HEK293 (cell line): Measurements from ENCODE around the gene ABCC12.

ENCODE experiments used
- CTCF ChIA-PET: fragments of 350-600 bp; formaldehyde crosslinking; extraction: SDS; loops from one replicate; lab custom pipeline; 2021; ENCODE audit warnings: antibody characterized with exemption; lab: Yijun Ruan, JAX
- POLR2A ChIA-PET: fragments of 300-600 bp; formaldehyde crosslinking; extraction: SDS; loops from one replicate; lab custom pipeline; 2020; ENCODE audit warnings: antibody characterized with exemption, inconsistent platforms; lab: Yijun Ruan, JAX
- H3K27ac ChIP-seq: fragments of 200-500 bp; sonication (Bioruptor generic); 2 replicates; pipeline ENCODE4 v1.5.1; 2014; ENCODE audit warnings: low read depth, low read length, control low read depth, inconsistent platforms; ENCODE audit errors: extremely low read depth
- H3K36me3 ChIP-seq, 2 experiments: fragments of 200-500 bp in 1 of 2; sonication (Bioruptor generic) in 1 of 2; 1 replicate in 1 of 2; 2 replicates in 1 of 2; pipeline ENCODE4 v1.5.1; 2014 to 2017; ENCODE audit warnings: inconsistent platforms in 2 of 2, low read length in 2 of 2; ENCODE audit not compliant: control insufficient read depth in 2 of 2, insufficient read depth in 1 of 2
- H3K4me1 ChIP-seq: fragments of 200-500 bp; sonication (Bioruptor generic); 2 replicates; pipeline ENCODE4 v1.5.1; 2014; ENCODE audit warnings: mild to moderate bottlenecking, low read length, inconsistent platforms; ENCODE audit not compliant: control insufficient read depth, insufficient read depth
- H3K4me3 ChIP-seq: 2 replicates; pipeline ENCODE4 v1.5.1; 2011; ENCODE audit warnings: low read depth, mild to moderate bottlenecking, control low read depth, low read length, moderate library complexity
- H3K9me3 ChIP-seq: fragments of 200-500 bp; sonication (Bioruptor generic); 2 replicates; pipeline ENCODE4 v1.5.1; 2014; ENCODE audit warnings: low read depth, low read length, inconsistent platforms; ENCODE audit not compliant: control insufficient read depth, insufficient read depth
- BCL6B ChIP-seq: fragments of 450-650 bp; formaldehyde crosslinking; IDR thresholded peaks from 2 replicates; pipeline ENCODE4 v1.5.1; 2017; ENCODE audit warnings: missing biosample characterization, missing genetic modification characterization
- CTCF ChIP-seq: fragments of 450-650 bp; formaldehyde crosslinking; IDR thresholded peaks from 2 replicates; pipeline ENCODE4 v1.5.1; 2016; ENCODE audit warnings: missing biosample characterization, missing genetic modification characterization
- IKZF3 ChIP-seq: fragments of 450-650 bp; IDR thresholded peaks from 2 replicates; pipeline ENCODE4 v1.5.0; 2018; ENCODE audit warnings: missing biosample characterization, mild to moderate bottlenecking, missing genetic modification characterization, moderate library complexity
- MYNN ChIP-seq: fragments of 450-650 bp; formaldehyde crosslinking; IDR thresholded peaks from 2 replicates; pipeline ENCODE4 v1.5.1; 2016; ENCODE audit warnings: missing biosample characterization, missing genetic modification characterization, borderline replicate concordance
- SCRT1 ChIP-seq: fragments of 450-650 bp; formaldehyde crosslinking; IDR thresholded peaks from 2 replicates; pipeline ENCODE4 v1.5.1; 2016; ENCODE audit warnings: missing biosample characterization, missing genetic modification characterization, borderline replicate concordance
- YY2 ChIP-seq: fragments of 450-650 bp; formaldehyde crosslinking; IDR thresholded peaks from 2 replicates; pipeline ENCODE4 v1.5.1; 2016; ENCODE audit warnings: missing biosample characterization, missing genetic modification characterization
- ZNF302 ChIP-seq: fragments of 450-650 bp; formaldehyde crosslinking; IDR thresholded peaks from 2 replicates; pipeline ENCODE4 v1.5.1; 2016; ENCODE audit warnings: missing biosample characterization, missing genetic modification characterization, low read depth
- ZNF391 ChIP-seq: fragments of 450-650 bp; formaldehyde crosslinking; IDR thresholded peaks from 2 replicates; pipeline ENCODE4 v1.5.1; 2016; ENCODE audit warnings: low read depth, missing biosample characterization, missing genetic modification characterization, borderline replicate concordance
- ZNF404 ChIP-seq: fragments of 450-650 bp; formaldehyde crosslinking; IDR thresholded peaks from 2 replicates; pipeline ENCODE4 v1.5.1; 2017; ENCODE audit warnings: missing biosample characterization, missing genetic modification characterization
- ZNF521 ChIP-seq: fragments of 450-650 bp; formaldehyde crosslinking; IDR thresholded peaks from 2 replicates; pipeline ENCODE4 v1.5.1; 2017; ENCODE audit warnings: missing biosample characterization, mild to moderate bottlenecking, missing genetic modification characterization
- ZNF654 ChIP-seq: fragments of 450-650 bp; formaldehyde crosslinking; IDR thresholded peaks from 2 replicates; pipeline ENCODE4 v1.5.1; 2016; ENCODE audit warnings: low read depth, missing biosample characterization, missing genetic modification characterization
- TF ChIP-seq, protein P1 (sequence below): fragments of 450-650 bp; formaldehyde crosslinking; conservative IDR thresholded peaks from 2 replicates; pipeline ENCODE4 v1.5.1; 2016; ENCODE audit warnings: low read depth, missing biosample characterization, missing genetic modification characterization

Gene ABCC12

DNA sequence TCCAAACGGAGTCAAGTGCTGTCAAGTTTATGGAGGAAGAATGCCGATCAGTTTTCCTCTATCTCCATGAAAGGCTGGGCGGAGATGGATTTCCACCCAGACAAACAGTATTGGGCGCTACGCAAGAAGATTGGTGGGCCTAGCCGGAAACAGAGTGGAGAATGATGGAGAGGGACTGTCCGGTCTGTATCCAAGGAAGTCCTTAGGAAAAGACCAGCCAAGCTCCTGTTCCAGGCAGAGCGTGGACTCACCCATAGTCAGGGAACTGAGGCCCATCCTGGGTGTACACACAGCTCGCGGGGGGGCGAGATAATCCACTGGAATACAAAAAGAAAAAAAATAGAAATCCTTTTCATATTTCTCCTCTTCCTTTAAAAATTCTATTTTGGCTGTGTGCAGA is 1.5 kb upstream of the ABCC12 start (continued):
- TF ChIP-seq BCL6B (tag by site-specific recombination) (no peak), IKZF3 (tag by site-specific recombination) (no peak)
- TF ChIP-seq, protein P1, sequence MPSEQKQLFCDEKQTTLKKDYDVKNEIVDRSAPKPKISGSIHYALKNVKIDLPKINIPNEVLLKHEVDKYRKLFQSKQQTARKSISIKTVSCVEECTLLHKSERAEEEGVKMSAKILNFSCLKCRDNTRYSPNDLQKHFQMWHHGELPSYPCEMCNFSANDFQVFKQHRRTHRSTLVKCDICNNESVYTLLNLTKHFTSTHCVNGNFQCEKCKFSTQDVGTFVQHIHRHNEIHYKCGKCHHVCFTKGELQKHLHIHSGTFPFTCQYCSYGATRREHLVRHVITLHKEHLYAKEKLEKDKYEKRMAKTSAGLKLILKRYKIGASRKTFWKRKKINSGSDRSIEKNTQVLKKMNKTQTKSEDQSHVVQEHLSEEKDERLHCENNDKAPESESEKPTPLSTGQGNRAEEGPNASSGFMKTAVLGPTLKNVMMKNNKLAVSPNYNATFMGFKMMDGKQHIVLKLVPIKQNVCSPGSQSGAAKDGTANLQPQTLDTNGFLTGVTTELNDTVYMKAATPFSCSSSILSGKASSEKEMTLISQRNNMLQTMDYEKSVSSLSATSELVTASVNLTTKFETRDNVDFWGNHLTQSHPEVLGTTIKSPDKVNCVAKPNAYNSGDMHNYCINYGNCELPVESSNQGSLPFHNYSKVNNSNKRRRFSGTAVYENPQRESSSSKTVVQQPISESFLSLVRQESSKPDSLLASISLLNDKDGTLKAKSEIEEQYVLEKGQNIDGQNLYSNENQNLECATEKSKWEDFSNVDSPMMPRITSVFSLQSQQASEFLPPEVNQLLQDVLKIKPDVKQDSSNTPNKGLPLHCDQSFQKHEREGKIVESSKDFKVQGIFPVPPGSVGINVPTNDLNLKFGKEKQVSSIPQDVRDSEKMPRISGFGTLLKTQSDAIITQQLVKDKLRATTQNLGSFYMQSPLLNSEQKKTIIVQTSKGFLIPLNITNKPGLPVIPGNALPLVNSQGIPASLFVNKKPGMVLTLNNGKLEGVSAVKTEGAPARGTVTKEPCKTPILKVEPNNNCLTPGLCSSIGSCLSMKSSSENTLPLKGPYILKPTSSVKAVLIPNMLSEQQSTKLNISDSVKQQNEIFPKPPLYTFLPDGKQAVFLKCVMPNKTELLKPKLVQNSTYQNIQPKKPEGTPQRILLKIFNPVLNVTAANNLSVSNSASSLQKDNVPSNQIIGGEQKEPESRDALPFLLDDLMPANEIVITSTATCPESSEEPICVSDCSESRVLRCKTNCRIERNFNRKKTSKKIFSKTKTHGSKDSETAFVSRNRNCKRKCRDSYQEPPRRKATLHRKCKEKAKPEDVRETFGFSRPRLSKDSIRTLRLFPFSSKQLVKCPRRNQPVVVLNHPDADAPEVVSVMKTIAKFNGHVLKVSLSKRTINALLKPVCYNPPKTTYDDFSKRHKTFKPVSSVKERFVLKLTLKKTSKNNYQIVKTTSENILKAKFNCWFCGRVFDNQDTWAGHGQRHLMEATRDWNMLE (tag by site-specific recombination): no peak

DNA sequence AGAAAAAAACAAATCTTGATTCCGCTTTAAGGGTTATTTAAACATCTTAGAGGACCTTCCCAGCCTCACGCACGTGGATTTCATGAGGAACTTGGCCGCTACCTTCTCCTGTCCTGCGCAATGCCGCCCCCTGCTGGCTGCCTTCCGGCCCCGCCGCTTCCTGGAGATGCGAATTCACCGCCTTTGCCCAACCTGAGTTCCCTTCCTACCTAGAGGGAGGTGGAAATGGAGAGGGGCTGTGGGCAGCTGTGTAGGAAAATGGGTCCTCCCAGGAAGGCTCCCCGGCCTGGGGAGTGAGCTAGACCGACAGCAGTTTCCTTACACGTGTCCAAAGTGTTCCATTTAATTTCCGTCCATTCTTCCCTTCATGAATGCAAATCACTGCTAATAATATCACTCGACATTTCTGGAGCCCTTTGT is 1.0 kb upstream of the ABCC12 start:
- no peak overlapping the region for H3K4me3 ChIP-seq
- H3K27ac ChIP-seq: no peak overlapping the region
- H3K9me3 ChIP-seq: no peaks in the 10 kb centered on the region
- ChIA-PET POLR2A (no interaction called here), CTCF (interaction anchor here (0.6 to 3.7 kb wide), 12 partner anchors 17 to 1260 kb away, joined by 3 to 14 read pairs (median 4); partner anchors contain the start of gene NETO2)
- TF ChIP-seq ZNF654 (peak; percentile 69), ZNF302 (tag by site-specific recombination) (no peak), CTCF (tag by site-specific recombination) (peak; percentile 87), ZNF521 (tag by site-specific recombination) (no peak)
- H3K36me3 ChIP-seq: no peaks in the 10 kb centered on the region
- H3K4me1 ChIP-seq: no peaks in the 10 kb centered on the region

GRCh38 chr16:48153774-48154173 is 2.0 kb downstream of the ABCC12 start:
- CTCF ChIA-PET: interaction anchor here (0.6 to 0.7 kb wide), 2 partner anchors 450 to 694 kb away, joined by 3 to 5 read pairs; no protein-coding TSS in a partner anchor
- TF ChIP-seq MYNN (tag by site-specific recombination): no peak
- no peak for TF ChIP-seq ZNF391 (tag by site-specific recombination)
- TF ChIP-seq SCRT1 (tag by site-specific recombination): no peak
- no peak for TF ChIP-seq ZNF404 (tag by site-specific recombination)
- TF ChIP-seq YY2 (tag by site-specific recombination): no peak
- Histone ChIP-seq H3K4me1 (no peaks in the 10 kb centered on the region), H3K9me3 (no peaks in the 10 kb centered on the region), H3K27ac (no peak overlapping the region), H3K36me3 (no peaks in the 10 kb centered on the region), H3K4me3 (no peak overlapping the region)
- POLR2A ChIA-PET: interaction anchor here (0.7 kb wide), 1 partner anchor 94 kb away, joined by 4 read pairs; no protein-coding TSS in a partner anchor
